GM21825 (cell line): ENCODE results near the gene HSPBAP1.
"Not testable (repeated sequence)": the region's sequence is repeated elsewhere in the genome, so short reads cannot be mapped to it uniquely, and the experiment has no call there.

ENCODE experiments used
- ATAC-seq: cut with Tn5 transposase; IDR thresholded peaks from one replicate; pipeline ENCODE4 v1.9.1; 2021; ENCODE audit warnings: mild to moderate bottlenecking, moderate library complexity; ENCODE audit not compliant: unreplicated experiment

HSPBAP1 gene

GRCh38 chr3:122785231-122785630 lies 8.4 kb downstream of the HSPBAP1 start:
- ATAC-seq, result no peak

DNA sequence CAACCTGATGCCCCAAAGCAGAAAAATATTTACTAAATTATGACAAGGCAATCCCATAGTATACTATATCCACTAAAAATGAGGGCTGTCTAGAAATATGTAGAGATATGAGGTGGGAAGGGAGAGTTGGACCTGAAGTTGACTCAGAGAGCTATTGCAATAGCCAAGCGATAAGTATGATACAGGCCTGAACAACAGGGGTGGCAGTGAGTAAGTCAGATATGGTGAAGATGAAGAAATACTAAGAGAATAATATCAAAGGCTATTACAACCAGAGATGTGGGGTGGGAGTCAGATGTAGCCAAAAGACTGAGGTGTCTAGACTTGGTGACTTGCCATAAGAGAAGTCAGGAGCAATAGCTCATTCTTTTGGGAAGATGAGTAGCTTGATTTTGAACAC lies 9.2 kb downstream of the HSPBAP1 start:
- ATAC-seq, result no peak

- ATAC-seq, result no peak
Observed at GRCh38 chr3:122782804-122783203, 10.8 kb downstream of the HSPBAP1 start.

DNA sequence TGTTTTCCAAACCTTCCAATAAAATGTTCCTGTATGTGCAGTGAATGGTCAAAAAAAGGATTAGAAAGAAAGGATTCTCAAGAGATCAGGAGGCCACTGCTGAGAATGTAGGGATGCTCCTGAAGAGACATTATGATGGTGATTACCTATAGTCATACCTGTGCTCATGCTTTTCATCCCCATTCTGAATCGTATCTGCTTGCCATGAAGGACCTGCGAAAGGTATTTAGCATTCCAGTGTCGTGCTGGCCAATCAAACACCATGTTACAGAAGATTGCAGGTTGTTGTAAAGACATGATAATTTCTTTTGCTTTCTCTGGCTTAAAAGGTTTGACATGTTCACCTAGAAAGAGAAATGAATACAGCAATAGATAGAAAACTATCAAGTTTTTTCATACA lies 16.1 kb downstream of the HSPBAP1 start:
- ATAC-seq, result no peak

- no peak for ATAC-seq
Observed at GRCh38 chr3:122776675-122777468, 16.8 kb downstream of the HSPBAP1 start.

- no peak for ATAC-seq
Observed at GRCh38 chr3:122774564-122774963, 19.1 kb downstream of the HSPBAP1 start.

DNA sequence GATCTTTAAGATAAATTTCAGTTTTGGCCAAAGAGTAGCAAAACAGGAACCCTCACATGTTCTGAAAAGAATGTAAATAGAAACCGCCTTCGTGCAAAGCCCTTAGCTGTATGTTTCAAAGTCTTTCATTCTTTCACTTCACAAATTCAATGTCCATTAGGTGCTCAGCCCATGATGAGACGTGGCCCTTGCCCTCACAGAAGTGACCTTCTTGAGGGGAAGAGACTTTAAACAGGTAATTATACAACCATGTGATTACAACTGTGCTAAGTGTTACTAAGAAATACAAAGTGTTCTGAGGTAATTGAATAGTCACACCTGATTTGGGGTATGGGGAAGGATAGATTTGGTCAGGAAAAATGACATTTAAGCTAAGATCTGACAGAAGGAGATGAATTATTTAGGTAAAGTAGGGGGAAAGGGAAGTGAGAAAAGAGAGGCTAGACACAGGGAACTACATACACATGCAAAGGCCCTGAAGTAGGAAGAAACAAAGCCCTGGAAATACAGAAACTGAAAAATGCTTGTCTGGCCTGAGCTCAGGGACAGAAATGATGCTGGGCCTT lies 19.6 kb downstream of the HSPBAP1 start:
- no peak for ATAC-seq

GRCh38 chr3:122772827-122773226 lies 20.8 kb downstream of the HSPBAP1 start:
- no peak for ATAC-seq

DNA sequence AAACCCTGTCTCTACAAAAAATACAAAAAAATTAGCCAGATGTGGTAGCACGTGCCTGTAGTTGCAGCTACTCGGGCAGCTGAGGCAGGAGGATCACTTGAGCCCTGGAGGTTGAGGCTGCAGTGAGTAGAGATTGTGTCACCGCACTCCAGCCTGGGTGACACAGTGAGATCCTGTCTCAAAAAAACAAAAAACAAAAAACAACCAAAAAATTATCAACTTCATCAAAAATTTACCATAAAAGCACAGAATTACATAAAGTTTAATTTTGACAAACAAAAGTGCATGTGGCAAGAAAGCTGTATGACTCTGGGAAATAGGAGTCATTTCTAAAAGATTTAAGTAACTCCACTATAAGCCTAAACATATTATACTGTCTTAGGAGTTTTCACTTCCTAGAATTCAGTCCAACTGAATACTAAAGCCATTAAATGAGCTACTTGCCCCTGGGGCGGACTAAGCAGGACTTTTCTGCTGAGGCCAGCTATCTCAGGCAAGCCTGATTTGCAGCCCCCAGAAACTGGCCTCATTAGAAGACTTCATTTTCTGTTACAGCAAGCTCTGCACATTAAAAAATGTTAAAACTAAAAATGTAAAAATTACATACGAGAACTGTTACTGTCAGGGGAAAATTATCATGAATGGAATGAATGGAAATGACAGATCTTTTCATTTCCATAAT lies 23.0 kb downstream of the HSPBAP1 start:
- no peak for ATAC-seq

DNA sequence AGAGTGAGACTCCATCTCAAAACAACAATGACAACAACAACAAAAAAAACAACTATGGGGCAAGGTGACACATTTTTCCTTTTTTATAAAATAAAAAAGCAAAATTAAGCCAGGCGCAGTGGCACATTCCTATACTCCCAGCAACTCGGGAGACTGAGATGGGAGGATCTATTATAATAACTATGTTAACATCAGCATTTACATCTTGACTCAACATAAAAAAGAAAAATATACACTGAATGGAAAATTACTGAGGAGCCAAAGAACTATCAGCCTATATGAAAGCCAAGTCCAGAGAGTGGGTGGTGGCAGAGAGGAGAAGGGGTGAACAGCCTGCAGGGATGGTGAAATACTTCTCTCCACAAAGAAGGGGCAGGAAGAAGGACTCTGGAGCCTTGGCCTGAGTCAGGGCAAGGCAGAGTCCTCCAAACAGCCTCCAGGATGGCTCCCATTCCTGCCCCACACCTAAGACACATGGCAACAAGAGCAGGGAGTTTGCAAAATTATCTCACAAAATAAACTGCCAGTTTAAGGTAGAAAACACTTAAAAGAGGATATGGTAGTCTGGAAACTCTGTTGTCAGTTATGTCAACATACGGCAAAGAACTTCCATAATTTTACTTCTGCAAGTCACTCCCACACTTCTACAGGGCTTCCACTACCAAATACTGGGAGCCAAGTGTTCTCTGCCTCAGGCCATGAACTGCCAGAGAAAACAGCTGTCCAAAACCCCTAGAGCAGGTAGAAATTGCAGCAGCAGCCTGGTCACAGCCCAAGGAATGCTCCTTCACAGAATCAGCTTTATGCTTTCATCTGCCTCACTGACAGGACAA lies 25.9 kb downstream of the HSPBAP1 start:
- no peak for ATAC-seq

- no peak for ATAC-seq
Observed at GRCh38 chr3:122766430-122766829, 27.2 kb downstream of the HSPBAP1 start.

DNA sequence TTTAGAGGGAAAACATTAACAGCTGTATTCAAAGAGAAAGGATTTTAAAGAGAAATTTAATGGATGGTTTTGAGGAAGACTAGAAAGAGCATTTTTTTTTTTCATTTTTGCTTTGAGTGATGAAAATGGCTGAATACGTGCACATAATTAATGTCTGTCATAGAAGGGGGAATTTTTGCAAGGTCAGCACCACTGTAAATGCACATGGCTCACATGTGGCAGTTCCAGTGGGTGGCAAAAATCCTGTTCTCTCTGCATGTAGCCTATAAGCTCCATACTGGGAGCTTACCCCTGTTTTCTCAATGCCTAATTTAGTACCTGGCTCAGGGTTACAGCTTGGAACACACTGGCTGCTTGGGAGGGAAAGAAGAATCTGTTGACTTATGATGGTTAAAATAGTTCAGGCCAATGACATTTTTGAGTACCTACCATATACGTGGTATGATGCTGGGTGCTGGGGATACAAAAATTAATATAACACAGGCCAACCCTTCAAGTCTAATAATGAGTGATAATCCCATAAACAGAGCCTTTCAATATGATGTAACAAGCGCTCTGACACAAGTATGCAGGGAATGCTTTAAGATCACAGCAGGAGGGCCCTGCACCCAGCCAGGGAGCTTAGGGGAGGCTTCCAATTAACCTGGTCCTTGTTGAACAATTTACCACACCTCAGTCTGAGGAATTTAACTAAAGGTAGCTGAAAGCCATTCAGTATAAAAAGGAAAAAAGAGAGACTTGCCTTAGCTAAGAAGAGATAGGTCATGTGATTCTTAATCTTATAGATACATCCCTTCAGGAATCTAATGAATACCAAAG lies 33.0 kb downstream of the HSPBAP1 start:
- ATAC-seq, result no peak

- no peak for ATAC-seq
Observed at GRCh38 chr3:122758877-122759560, 34.6 kb downstream of the HSPBAP1 start.

- no peak for ATAC-seq
Observed at GRCh38 chr3:122755491-122755890, 38.1 kb downstream of the HSPBAP1 start.

DNA sequence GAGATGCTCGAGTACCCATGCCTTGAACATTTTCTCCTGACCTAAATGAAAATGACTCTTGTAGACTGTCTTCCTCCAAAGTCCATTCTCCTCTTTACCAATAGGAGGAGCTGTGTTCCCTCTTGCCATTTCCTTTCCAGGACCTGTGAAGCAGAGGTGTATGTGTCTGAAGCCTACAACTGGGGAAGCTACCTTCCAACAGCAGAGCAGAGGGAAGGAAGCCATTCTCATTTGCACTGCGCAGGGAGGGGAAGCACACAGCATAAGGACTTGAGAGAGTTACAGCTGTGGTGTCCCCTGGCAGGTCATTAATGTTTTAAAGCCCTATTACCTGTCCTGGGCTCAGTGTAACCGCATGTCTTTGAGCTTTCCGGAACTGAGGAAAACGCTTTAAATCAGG lies 38.7 kb downstream of the HSPBAP1 start:
- peak; percentile 78 for ATAC-seq

GRCh38 chr3:122748347-122748746 lies 45.3 kb downstream of the HSPBAP1 start:
- ATAC-seq, result no peak

GRCh38 chr3:122747295-122747694 lies 46.3 kb downstream of the HSPBAP1 start:
- ATAC-seq, result not testable (repeated sequence)

GRCh38 chr3:122745369-122746021 lies 48.1 kb downstream of the HSPBAP1 start:
- ATAC-seq, result no peak

- ATAC-seq, result no peak
Observed at GRCh38 chr3:122743581-122744120, 50.0 kb downstream of the HSPBAP1 start.
